ENCODE results near the gene SLC1A7.

- no peak for TF ChIP-seq SUZ12 (IDR thresholded peaks at IDR 0.05; ENCODE audit: low read depth, low read length)
- no peak for TF ChIP-seq ZNF841 (CRISPR knock-in tag; IDR thresholded peaks at IDR 0.05; ENCODE audit: borderline replicate concordance)
- TF ChIP-seq ZBTB33 (CRISPR knock-in tag; IDR thresholded peaks at IDR 0.05), result no peak; the same call in 1 of the 2 replicates
- TF ChIP-seq EZH2 (conservative IDR thresholded peaks at IDR 0.05; ENCODE audit: low read depth, low read length), result no peak
- TF ChIP-seq, protein P1, sequence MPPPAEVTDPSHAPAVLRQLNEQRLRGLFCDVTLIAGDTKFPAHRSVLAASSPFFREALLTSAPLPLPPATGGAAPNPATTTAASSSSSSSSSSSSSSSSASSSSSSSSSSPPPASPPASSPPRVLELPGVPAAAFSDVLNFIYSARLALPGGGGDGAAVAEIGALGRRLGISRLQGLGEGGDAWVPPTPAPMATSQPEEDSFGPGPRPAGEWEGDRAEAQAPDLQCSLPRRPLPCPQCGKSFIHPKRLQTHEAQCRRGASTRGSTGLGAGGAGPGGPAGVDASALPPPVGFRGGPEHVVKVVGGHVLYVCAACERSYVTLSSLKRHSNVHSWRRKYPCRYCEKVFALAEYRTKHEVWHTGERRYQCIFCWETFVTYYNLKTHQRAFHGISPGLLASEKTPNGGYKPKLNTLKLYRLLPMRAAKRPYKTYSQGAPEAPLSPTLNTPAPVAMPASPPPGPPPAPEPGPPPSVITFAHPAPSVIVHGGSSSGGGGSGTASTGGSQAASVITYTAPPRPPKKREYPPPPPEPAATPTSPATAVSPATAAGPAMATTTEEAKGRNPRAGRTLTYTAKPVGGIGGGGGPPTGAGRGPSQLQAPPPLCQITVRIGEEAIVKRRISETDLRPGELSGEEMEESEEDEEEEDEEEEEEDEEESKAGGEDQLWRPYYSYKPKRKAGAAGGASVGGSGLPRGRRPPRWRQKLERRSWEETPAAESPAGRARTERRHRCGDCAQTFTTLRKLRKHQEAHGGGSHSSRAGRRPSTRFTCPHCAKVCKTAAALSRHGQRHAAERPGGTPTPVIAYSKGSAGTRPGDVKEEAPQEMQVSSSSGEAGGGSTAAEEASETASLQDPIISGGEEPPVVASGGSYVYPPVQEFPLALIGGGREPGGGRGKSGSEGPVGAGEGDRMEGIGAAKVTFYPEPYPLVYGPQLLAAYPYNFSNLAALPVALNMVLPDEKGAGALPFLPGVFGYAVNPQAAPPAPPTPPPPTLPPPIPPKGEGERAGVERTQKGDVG (CRISPR knock-in tag; IDR thresholded peaks at IDR 0.05; ENCODE audit: borderline replicate concordance), result no peak
- no peak for TF ChIP-seq ZFP62 (CRISPR knock-in tag; IDR thresholded peaks at IDR 0.05)
Observed at GRCh38 chr1:53111073-53111556, 31.3 kb downstream of the SLC1A7 start.

Measured in HepG2 (cell line).